GM18951 (cell line): ENCODE measurements around the gene CHIT1.

Source experiments
- POLR2A ChIP-seq: IDR thresholded peaks from 4 replicates; pipeline ENCODE4 v1.6.1; 2011; ENCODE audit warnings: mild to moderate bottlenecking; ENCODE audit not compliant: insufficient read length, insufficient read depth; ENCODE audit errors: extremely low read depth
- in situ Hi-C: fragments of 300-500 bp; cut with MboI; formaldehyde crosslinking; loops from one replicate; pipeline ENCODE4 v1.12.0; 2022; ENCODE audit warnings: low sequenced_read_pairs, mixed read lengths, inconsistent platforms; ENCODE audit not compliant: unreplicated experiment

CHIT1 gene

GRCh38 chr1:203202431-203203245, 26.8 kb downstream of the CHIT1 start:
- no peak for TF ChIP-seq POLR2A
- in situ Hi-C loops, result no loop called here

GRCh38 chr1:203201516-203202205, 27.8 kb downstream of the CHIT1 start:
- in situ Hi-C loops, result no loop called here
- no peak for TF ChIP-seq POLR2A

GRCh38 chr1:203200916-203201315, 28.6 kb downstream of the CHIT1 start:
- TF ChIP-seq POLR2A, result no peak
- in situ Hi-C loops, result no loop called here

GRCh38 chr1:203199816-203200571, 29.5 kb downstream of the CHIT1 start:
- TF ChIP-seq POLR2A, result no peak
- in situ Hi-C loops, result no loop called here

GRCh38 chr1:203199481-203199815, 30.0 kb downstream of the CHIT1 start:
- TF ChIP-seq POLR2A, result no peak
- in situ Hi-C loops, result no loop called here

- in situ Hi-C loops, result no loop called here
- no peak for TF ChIP-seq POLR2A
Measured at GRCh38 chr1:203199002-203199401, 30.5 kb downstream of the CHIT1 start.

GRCh38 chr1:203197625-203198024, 31.8 kb downstream of the CHIT1 start:
- in situ Hi-C loops, result no loop called here
- no peak for TF ChIP-seq POLR2A

- TF ChIP-seq POLR2A, result no peak
Measured at GRCh38 chr1:203196371-203196770, 33.1 kb downstream of the CHIT1 start.

GRCh38 chr1:203190949-203191348, 38.5 kb downstream of the CHIT1 start:
- no peak for TF ChIP-seq POLR2A
- in situ Hi-C loops, result no loop called here

More at GRCh38 chr1:203196371-203196770, 33.1 kb downstream of the CHIT1 start:
- in situ Hi-C loops, result no loop called here

GRCh38 chr1:203189951-203190352, 39.5 kb downstream of the CHIT1 start:
- in situ Hi-C loops, result no loop called here
- TF ChIP-seq POLR2A, result no peak

GRCh38 chr1:203188686-203189232, 40.7 kb downstream of the CHIT1 start:
- in situ Hi-C loops, result no loop called here
- TF ChIP-seq POLR2A, result no peak

- in situ Hi-C loops, result no loop called here
Measured at GRCh38 chr1:203187689-203188264, 41.7 kb downstream of the CHIT1 start.

GRCh38 chr1:203187304-203187685, 42.2 kb downstream of the CHIT1 start:
- in situ Hi-C loops, result no loop called here
- TF ChIP-seq POLR2A, result no peak

More at GRCh38 chr1:203187689-203188264, 41.7 kb downstream of the CHIT1 start:
- TF ChIP-seq POLR2A, result no peak
